Right lobe of liver (tissue), 6 donors: ENCODE data around the gene TBC1D24. TPM values are rescaled to one million over a fixed set of nuclear protein-coding genes. Genes with fewer than 3 reads are reported as not detected.
"Not testable (repeated sequence)": the region's sequence is repeated elsewhere in the genome, so short reads cannot be mapped to it uniquely, and the experiment has no call there.

Experiments
- ATAC-seq, 4 donors: fragments of 200-7000 bp; cut with Tn5 transposase; one replicate each; pipeline ENCODE4 v1.9.1; 2020; ENCODE audit warnings: mild to moderate bottlenecking in 4 of 4, moderate library complexity in 4 of 4
- DNase-seq, 3 donors: peaks; one replicate each; pipeline ENCODE4 v3.0.0-alpha.2; 2020
- H3K27ac ChIP-seq, 3 donors: fragments of 200-600 bp; one replicate each; pipeline ENCODE4 v1.8.0; 2022
- H3K27me3 ChIP-seq, 2 donors: fragments of 200-600 bp; one replicate each; pipeline ENCODE4 v1.8.0; 2022
- H3K36me3 ChIP-seq, 4 donors: fragments of 200-600 bp; sonication (generic) in 1 of 4; one replicate each; pipeline versions ENCODE4 v1.5.1 to v1.8.0; 2017 to 2022; ENCODE audit warnings: control low read depth in 1 of 4
- H3K4me1 ChIP-seq, 4 donors: fragments of 200-600 bp; sonication (generic) in 1 of 4; one replicate each; pipeline versions ENCODE4 v1.5.1 to v1.8.0; 2017 to 2022; ENCODE audit warnings: control low read depth in 1 of 4
- H3K4me3 ChIP-seq, 3 donors: fragments of 200-600 bp; one replicate each; pipeline ENCODE4 v1.8.0; 2022
- H3K9me3 ChIP-seq, 4 donors: fragments of 200-600 bp; sonication (generic) in 1 of 4; one replicate each; pipeline versions ENCODE4 v1.5.1 to v1.8.0; 2017 to 2022; ENCODE audit warnings: control low read depth in 1 of 4
- POLR2A ChIP-seq: fragments of 450-650 bp; IDR thresholded peaks from one replicate; pipeline ENCODE4 v1.6.1; 2017; ENCODE audit warnings: antibody characterized with exemption, mild to moderate bottlenecking
- WGBS: methylation state at CpG from one replicate; pipeline ENCODE4 v1.1.6; 2018; ENCODE audit warnings: low coverage, low lambda C conversion rate; ENCODE audit not compliant: insufficient coverage; ENCODE audit errors: missing lambda C conversion rate; 5-methylcytosine and 5-hydroxymethylcytosine counted together
- intact Hi-C, 2 donors: fragments of 100-400 bp; cut with DNase I; formaldehyde crosslinking; loops; one replicate each; pipeline versions ENCODE4 v1.11.2 to v1.14.1; 2022
- total RNA-seq, 6 experiments: library from RNA; depleted of rRNA in 2 of 6; stranded (reverse); fragments of >200 nt in 2 of 6; fragmentation: NEBNext Ultra II Directional in 3 of 6; extraction: Animal tissue kit (Norgen Biotek cat#: 25700) in 3 of 6; gene quantifications; one replicate each; pipeline versions ENCODE4 v1.1.0 to v1.2.4, GENCODE V29; 2016 to 2023
- TF ChIP-seq, protein P1 (sequence below), 4 donors: fragments of 200-600 bp in 3 of 4; fragments of 450-650 bp in 1 of 4; IDR thresholded peaks; one replicate each; pipeline versions ENCODE4 v1.5.1 to v1.8.0; 2016 to 2022; ENCODE audit warnings: antibody characterized with exemption in 4 of 4, mild to moderate bottlenecking in 2 of 4
- donor health status: DM: no; HTN: yes; CAD: no.
- donor health status: DM: no; HTN: no; CAD: no.
- donor health status: DM: no; HTN: no; CAD: no.
- donor health status: DM: no; HTN: yes; CAD: no.
- donor health status: DM: no; HTN: yes; CAD: no.

Gene TBC1D24
- total RNA-seq, 6 experiments from 2014 or later: 14.9 to 22.7 (median 17.5) TPM

- H3K4me3 ChIP-seq: no peak overlapping the region
- no peaks in the 10 kb centered on the region for H3K27me3 ChIP-seq
- H3K27ac ChIP-seq: no peak overlapping the region
- no peaks in the 10 kb centered on the region for H3K9me3 ChIP-seq
- DNase-seq (no peak), ATAC-seq (no peak)
- WGBS: 73% methylated on average over 5 of the region's 8 CpGs
- peaks cover 0 to 47% (median 14%) of the 10 kb centered on the region in 4 donors for H3K4me1 ChIP-seq
- no peaks in the 10 kb centered on the region for H3K36me3 ChIP-seq
- TF ChIP-seq, protein P1, sequence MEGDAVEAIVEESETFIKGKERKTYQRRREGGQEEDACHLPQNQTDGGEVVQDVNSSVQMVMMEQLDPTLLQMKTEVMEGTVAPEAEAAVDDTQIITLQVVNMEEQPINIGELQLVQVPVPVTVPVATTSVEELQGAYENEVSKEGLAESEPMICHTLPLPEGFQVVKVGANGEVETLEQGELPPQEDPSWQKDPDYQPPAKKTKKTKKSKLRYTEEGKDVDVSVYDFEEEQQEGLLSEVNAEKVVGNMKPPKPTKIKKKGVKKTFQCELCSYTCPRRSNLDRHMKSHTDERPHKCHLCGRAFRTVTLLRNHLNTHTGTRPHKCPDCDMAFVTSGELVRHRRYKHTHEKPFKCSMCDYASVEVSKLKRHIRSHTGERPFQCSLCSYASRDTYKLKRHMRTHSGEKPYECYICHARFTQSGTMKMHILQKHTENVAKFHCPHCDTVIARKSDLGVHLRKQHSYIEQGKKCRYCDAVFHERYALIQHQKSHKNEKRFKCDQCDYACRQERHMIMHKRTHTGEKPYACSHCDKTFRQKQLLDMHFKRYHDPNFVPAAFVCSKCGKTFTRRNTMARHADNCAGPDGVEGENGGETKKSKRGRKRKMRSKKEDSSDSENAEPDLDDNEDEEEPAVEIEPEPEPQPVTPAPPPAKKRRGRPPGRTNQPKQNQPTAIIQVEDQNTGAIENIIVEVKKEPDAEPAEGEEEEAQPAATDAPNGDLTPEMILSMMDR (IDR thresholded peaks at IDR 0.05): no peak
- no peak for TF ChIP-seq POLR2A
- intact Hi-C loops: no loop called here
Measured at GRCh38 chr16:2478279-2478678, 3.4 kb downstream of the TBC1D24 start.

GRCh38 chr16:2479996-2480395 is 5.1 kb downstream of the TBC1D24 start:
- intact Hi-C loops, H3K4me3 ChIP-seq, H3K9me3 ChIP-seq, H3K27ac ChIP-seq, H3K27me3 ChIP-seq, DNase-seq, H3K36me3 ChIP-seq, ATAC-seq: not testable (repeated sequence)
- WGBS: 94% methylated on average over 6 of the region's 10 CpGs
- H3K4me1 ChIP-seq: peaks cover 0 to 59% (median 18%) of the 10 kb centered on the region in 4 donors

DNA sequence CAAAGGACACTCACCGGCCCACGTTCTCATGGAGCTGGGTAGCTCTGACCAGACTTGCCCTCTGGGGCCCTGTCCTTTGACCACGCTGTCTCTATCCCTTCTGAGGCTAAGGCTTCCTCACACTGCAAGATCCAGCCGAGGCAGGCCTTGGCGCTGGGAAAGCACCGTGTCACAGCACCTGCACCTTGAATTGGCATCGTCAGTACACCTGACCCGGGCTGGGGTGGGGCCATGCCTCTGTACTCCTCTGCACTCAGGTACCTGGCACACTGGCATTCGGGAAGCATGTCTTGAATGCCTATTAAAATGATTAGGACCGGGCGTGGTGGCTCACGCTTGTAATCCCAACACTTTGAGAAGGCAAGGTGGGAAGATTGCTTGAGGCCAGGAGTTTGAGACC is 6.0 kb downstream of the TBC1D24 start:
- intact Hi-C loops: no loop called here
- no peak overlapping the region for H3K4me3 ChIP-seq
- H3K36me3 ChIP-seq: no peaks in the 10 kb centered on the region
- ATAC-seq (no peak), DNase-seq (no peak)
- TF ChIP-seq, protein P1 (IDR thresholded peaks at IDR 0.05): no peak
- TF ChIP-seq POLR2A: no peak
- peaks cover 0 to 62% (median 19%) of the 10 kb centered on the region in 4 donors for H3K4me1 ChIP-seq
- 94% methylated on average over 6 of the region's 12 CpGs for WGBS
- no peak overlapping the region for H3K27ac ChIP-seq
- no peaks in the 10 kb centered on the region for H3K9me3 ChIP-seq
- H3K27me3 ChIP-seq: no peaks in the 10 kb centered on the region

DNA sequence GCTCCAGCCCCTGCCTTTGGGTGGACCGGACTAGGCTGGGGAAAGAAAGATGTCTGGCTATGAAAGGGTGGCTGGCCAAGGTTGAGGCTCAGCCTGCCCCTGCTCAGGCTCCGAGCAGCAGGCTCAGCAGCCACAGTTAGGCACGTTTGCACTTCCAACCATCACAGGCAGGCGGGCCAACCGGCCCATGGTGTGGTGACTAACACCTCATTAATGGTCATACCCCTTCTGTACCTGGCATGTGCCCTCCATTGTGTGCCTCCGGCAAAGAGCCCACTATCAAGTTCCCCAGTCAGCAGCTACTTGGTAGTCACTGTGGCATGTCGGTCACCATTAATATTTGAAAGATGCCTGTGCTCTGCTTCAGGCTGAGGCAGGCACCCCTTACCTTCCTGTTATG is 6.7 kb downstream of the TBC1D24 start:
- no peaks in the 10 kb centered on the region for H3K27me3 ChIP-seq
- no peak overlapping the region for H3K4me3 ChIP-seq
- no peaks in the 10 kb centered on the region for H3K36me3 ChIP-seq
- DNase-seq (no peak), ATAC-seq (no peak)
- 100% methylated on average over 2 of the region's 7 CpGs for WGBS
- TF ChIP-seq POLR2A: no peak
- intact Hi-C loops: no loop called here
- H3K4me1 ChIP-seq: peaks cover 0 to 54% (median 15%) of the 10 kb centered on the region in 4 donors
- no peak overlapping the region for H3K27ac ChIP-seq
- no peaks in the 10 kb centered on the region for H3K9me3 ChIP-seq

- TF ChIP-seq, protein P1 (IDR thresholded peaks at IDR 0.05): no peak
- TF ChIP-seq POLR2A: no peak
- no peak overlapping the region for H3K27ac ChIP-seq
- no peaks in the 10 kb centered on the region for H3K9me3 ChIP-seq
- no peaks in the 10 kb centered on the region for H3K27me3 ChIP-seq
- ATAC-seq: no peak
- peaks cover 0 to 49% (median 13%) of the 10 kb centered on the region in 4 donors for H3K4me1 ChIP-seq
- 78% methylated on average over 6 of the region's 13 CpGs for WGBS
- intact Hi-C loops: no loop called here
- H3K36me3 ChIP-seq: no peaks in the 10 kb centered on the region
- peak in 1 of 3 donors; percentile 44 for DNase-seq
- H3K4me3 ChIP-seq: no peak overlapping the region
Measured at GRCh38 chr16:2482249-2482648, 7.3 kb downstream of the TBC1D24 start.
